Measurements from ENCODE around the gene GFRA4.

The GFRA4 gene

DNA sequence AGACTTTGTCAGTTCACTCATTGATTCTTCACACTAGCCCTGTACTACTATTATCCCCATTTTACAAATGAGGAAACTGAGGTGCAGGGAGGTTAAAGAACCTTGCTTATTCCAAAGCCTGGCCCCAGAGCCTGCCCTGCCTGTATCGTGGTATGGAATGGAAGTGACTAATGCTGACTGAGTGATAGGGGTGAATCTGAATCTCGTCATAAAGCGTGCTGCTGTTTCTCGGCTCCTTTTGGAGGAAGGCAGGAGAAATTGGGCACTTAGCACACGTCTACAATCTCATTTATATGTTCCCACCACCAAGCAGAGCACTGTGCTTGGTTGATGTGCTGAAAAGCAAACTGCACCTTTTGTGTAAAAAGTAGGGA is 17.1 kb downstream of the GFRA4 start:
- H3K4me3 ChIP-seq (replicated peaks; ENCODE audit: low read depth, low read length), result no peak overlapping the region
- no peak for DNase-seq (ENCODE audit: extremely low read depth, low read depth)
- TF ChIP-seq, protein P1, sequence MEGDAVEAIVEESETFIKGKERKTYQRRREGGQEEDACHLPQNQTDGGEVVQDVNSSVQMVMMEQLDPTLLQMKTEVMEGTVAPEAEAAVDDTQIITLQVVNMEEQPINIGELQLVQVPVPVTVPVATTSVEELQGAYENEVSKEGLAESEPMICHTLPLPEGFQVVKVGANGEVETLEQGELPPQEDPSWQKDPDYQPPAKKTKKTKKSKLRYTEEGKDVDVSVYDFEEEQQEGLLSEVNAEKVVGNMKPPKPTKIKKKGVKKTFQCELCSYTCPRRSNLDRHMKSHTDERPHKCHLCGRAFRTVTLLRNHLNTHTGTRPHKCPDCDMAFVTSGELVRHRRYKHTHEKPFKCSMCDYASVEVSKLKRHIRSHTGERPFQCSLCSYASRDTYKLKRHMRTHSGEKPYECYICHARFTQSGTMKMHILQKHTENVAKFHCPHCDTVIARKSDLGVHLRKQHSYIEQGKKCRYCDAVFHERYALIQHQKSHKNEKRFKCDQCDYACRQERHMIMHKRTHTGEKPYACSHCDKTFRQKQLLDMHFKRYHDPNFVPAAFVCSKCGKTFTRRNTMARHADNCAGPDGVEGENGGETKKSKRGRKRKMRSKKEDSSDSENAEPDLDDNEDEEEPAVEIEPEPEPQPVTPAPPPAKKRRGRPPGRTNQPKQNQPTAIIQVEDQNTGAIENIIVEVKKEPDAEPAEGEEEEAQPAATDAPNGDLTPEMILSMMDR (IDR thresholded peaks at IDR 0.05; ENCODE audit: low read depth, low read length, missing control alignments), result no peak

DNA sequence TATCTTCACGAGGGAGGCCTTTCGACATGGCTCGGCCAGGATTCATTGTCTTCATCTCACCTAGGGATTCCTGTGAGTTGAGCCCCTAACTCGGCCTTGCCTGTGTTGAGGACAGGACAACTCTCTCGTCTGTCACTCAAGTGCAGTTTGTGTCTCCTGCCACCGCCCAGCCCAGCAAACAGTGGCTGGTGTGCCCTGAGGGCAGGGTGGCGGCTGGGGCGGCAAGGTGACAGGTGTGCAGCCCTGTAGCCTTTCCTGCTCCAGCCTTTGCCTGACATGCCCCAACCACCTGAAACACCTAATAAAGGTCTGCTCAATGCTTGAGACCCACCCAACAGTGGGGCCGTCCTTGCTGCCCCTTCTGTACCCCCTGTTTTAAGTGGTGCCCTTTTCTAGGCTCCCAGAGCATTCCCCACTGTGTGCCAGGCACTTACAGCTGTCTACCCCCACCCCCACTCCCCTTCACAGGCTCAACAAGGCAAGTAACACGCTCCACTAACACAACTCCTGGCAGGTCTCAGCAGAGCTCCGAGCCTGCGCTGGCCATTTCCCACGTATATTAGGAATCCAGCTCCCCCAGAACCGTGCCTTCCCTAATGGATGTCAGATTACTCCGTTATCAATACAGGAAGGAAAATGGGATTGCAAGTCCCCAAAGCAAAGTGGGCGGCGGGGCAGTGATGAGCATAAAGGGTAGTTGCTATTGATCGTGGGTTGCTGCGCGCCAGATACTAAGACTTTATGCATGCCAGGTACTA is 17.7 kb downstream of the GFRA4 start:
- TF ChIP-seq, protein P1 (IDR thresholded peaks at IDR 0.05; ENCODE audit: low read depth, low read length, missing control alignments), result no peak
- DNase-seq (ENCODE audit: extremely low read depth, low read depth), result no peak
- no peak overlapping the region for H3K4me3 ChIP-seq (replicated peaks; ENCODE audit: low read depth, low read length)

DNA sequence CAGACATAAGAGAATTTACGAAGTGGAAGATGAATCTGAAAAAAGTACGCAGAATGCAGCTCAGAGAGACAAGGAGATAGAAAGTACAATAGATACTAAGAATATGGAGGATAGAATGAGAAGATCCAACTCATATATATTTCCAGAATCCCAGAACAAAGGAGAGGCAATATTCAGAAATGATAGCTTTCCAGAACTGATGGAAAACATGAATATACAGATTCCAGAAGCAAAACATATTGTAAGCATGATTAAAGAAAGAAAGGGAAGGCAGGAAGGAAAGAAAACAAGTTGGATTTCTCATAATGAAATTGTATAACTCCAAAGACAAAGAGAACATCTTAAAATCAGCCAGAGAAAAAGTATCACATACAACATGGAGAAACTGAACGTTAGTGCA is 22.9 kb downstream of the GFRA4 start:
- TF ChIP-seq, protein P1 (IDR thresholded peaks at IDR 0.05; ENCODE audit: low read depth, low read length, missing control alignments), result no peak
- H3K4me3 ChIP-seq (replicated peaks; ENCODE audit: low read depth, low read length), result no peak overlapping the region
- DNase-seq (ENCODE audit: extremely low read depth, low read depth), result no peak

DNA sequence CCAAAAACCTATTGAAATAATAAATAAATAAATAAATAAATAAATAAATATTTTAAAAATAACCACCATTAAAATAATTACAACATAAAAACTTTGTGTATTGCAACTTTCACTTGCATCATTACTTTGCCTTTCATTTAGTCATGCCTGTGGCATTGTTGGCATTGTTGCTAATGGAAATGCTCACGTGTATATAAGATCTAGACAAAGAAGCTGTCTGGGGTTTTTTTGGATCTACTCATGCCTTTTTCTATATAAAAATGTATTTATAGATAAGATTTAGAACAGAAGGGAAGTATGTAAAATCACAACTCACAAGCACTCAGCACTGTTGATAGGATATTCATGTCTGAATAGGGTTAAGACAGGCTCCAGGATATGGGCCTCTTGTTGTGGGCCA is 27.9 kb downstream of the GFRA4 start:
- DNase-seq (ENCODE audit: extremely low read depth, low read depth), result no peak
- TF ChIP-seq, protein P1 (IDR thresholded peaks at IDR 0.05; ENCODE audit: low read depth, low read length, missing control alignments), result no peak
- H3K4me3 ChIP-seq (replicated peaks; ENCODE audit: low read depth, low read length), result no peak overlapping the region

DNA sequence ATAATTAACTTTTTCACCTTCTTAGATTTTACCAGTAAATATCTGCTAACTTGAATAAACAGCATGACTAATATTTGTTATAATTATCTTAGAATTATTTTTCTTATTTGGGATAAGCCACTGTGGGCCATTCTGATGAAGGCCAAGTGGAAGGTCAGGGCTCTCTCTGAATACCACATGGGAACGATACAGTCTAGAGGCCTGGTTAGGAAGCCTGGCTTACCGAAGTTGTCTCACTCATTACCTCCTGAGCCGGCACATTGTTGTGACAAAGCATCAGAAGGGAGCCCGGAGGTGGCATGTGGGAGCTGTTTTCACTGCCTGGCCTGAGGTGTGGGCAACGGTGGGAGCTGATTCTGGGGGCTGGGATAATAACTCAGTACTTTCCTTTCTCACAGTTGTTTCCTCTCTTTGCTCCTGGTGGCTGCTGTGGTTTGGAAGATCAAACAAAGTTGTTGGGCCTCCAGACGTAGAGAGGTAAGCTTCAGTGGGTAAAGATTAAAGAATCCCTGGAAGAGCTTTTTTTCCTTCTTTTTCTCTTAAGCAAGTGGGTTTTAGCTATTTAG is 29.2 kb downstream of the GFRA4 start:
- DNase-seq (ENCODE audit: extremely low read depth, low read depth), result no peak
- TF ChIP-seq, protein P1 (IDR thresholded peaks at IDR 0.05; ENCODE audit: low read depth, low read length, missing control alignments), result no peak
- H3K4me3 ChIP-seq (replicated peaks; ENCODE audit: low read depth, low read length), result no peak overlapping the region

DNA sequence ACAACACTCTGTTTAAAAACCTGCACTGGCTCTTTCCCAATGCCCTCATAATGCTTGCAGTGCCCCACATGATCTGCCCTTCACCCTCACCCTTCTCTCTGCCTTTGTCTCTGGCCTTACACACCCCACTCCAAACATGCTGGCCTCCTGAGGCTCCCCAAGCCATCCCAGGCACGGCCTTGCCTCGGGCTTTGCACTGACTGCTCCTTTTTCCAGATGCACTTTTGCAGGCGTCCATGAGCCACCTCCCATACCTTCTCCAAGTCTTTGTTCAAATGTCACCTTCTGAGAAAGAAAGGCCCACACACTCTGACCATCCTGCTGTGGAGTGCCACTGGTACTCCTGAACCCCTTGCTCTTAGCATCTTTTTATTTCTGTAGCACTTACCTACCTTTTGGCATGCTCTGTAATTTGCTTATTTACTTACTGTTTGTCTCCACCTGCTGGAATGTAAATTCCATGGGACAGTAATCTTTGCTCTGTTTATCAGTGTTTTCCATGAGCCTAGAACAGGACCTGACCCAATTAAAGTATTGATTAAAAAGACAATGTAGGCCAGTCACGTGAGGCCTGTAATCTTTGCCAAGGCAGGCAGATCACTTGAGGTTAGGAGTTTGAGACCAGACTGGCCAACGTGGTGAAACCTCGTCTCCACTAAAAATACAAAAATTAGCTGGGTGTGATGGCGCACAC is 30.7 kb downstream of the GFRA4 start:
- TF ChIP-seq, protein P1 (IDR thresholded peaks at IDR 0.05; ENCODE audit: low read depth, low read length, missing control alignments), result no peak

More for the DNA sequence above, 30.7 kb downstream of the GFRA4 start:
- DNase-seq (ENCODE audit: extremely low read depth, low read depth), result no peak
- H3K4me3 ChIP-seq (replicated peaks; ENCODE audit: low read depth, low read length), result no peak overlapping the region
